Vagina (tissue), 2 donors: Measurements from ENCODE around the gene OR2AT4. TPM values are rescaled to one million over a fixed set of nuclear protein-coding genes. Genes with fewer than 3 reads are reported as not detected.
"Not testable (repeated sequence)": the region's sequence is repeated elsewhere in the genome, so short reads cannot be mapped to it uniquely, and the experiment has no call there.

Experiments used
- DNase-seq, 2 donors: peaks; one replicate each; pipeline ENCODE4 v3.0.0-alpha.2; 2017; ENCODE audit errors: extremely low spot score in 2 of 2
- H3K27ac ChIP-seq: fragments of 200-600 bp; sonication (generic); one replicate; pipeline ENCODE4 v1.5.1; 2019
- H3K27me3 ChIP-seq: fragments of 200-600 bp; sonication (generic); one replicate; pipeline ENCODE4 v1.5.1; 2019
- H3K36me3 ChIP-seq, 2 donors: fragments of 200-600 bp; sonication (generic); one replicate each; pipeline ENCODE4 v1.5.1; 2017 to 2019
- H3K4me1 ChIP-seq: fragments of 200-600 bp; sonication (generic); one replicate; pipeline ENCODE4 v1.5.1; 2019
- H3K4me3 ChIP-seq, 2 donors: fragments of 200-600 bp; sonication (generic); 1 replicate in 1 of 2; 2 replicates in 1 of 2; pipeline ENCODE4 v1.5.1; 2016 to 2019
- H3K9me3 ChIP-seq: fragments of 200-600 bp; sonication (generic); one replicate; pipeline ENCODE4 v1.5.1; 2019
- POLR2A ChIP-seq, 2 donors: fragments of 450-650 bp; IDR thresholded peaks; one replicate each; pipeline ENCODE4 v1.6.1; 2017; ENCODE audit warnings: antibody characterized with exemption in 2 of 2, mild to moderate bottlenecking in 2 of 2, moderate library complexity in 2 of 2
- POLR2AphosphoS5 ChIP-seq, 2 donors: sonication (generic); formaldehyde crosslinking; IDR thresholded peaks; one replicate each; pipeline ENCODE4 v1.9.0; 2017; ENCODE audit warnings: antibody characterized with exemption in 2 of 2, mild to moderate bottlenecking in 2 of 2, low read depth in 1 of 2; ENCODE audit not compliant: insufficient read depth in 1 of 2
- intact Hi-C: fragments of 100-400 bp; cut with DNase I; formaldehyde crosslinking; loops from one replicate; pipeline ENCODE4 v1.15.1; 2023
- total RNA-seq: library from RNA; depleted of rRNA; stranded (reverse); fragments of >200 nt; gene quantifications from one replicate; pipeline ENCODE4 v1.2.3, GENCODE V29; 2016
- TF ChIP-seq, protein P1 (sequence below), 3 experiments: fragments of 450-650 bp in 2 of 3; fragments of 200-600 bp in 1 of 3; sonication (generic) in 1 of 3; IDR thresholded peaks; one replicate each; pipeline ENCODE4 v1.5.1; 2017 to 2019; ENCODE audit warnings: antibody characterized with exemption in 3 of 3, mild to moderate bottlenecking in 2 of 3, moderate library complexity in 2 of 3

The OR2AT4 gene
- total RNA-seq, 1 donor from 2014 or later = not detected

DNA sequence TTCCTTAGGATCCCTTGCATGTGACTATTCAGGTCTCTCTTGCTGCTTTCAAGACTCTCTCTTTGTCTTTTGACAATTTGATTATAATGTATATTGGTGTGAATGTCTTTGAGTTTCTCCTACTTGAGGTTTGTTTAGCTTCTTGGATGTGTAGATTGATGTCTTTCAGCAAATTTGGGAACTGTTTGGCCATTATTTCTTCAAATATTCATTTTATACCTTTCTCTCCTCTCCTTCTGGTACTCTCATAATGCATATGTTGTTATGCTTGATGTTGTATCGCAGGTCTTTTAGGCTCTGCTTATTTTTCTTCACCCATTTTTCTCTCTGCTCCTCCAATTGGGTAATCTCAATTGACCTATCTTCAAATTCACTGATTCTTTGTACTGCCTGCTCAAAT is 44.2 kb downstream of the OR2AT4 start:
- DNase-seq = no peak
- Histone ChIP-seq H3K36me3 (no peaks in the 10 kb centered on the region), H3K27ac (no peak overlapping the region), H3K27me3 (no peaks in the 10 kb centered on the region), H3K4me1 (no peaks in the 10 kb centered on the region), H3K9me3 (no peaks in the 10 kb centered on the region), H3K4me3 (no peak overlapping the region)
- TF ChIP-seq POLR2AphosphoS5 (IDR thresholded peaks at IDR 0.05; ENCODE audit: insufficient read depth in 1 of 2, low read depth in 1 of 2) = no peak
- TF ChIP-seq, protein P1, sequence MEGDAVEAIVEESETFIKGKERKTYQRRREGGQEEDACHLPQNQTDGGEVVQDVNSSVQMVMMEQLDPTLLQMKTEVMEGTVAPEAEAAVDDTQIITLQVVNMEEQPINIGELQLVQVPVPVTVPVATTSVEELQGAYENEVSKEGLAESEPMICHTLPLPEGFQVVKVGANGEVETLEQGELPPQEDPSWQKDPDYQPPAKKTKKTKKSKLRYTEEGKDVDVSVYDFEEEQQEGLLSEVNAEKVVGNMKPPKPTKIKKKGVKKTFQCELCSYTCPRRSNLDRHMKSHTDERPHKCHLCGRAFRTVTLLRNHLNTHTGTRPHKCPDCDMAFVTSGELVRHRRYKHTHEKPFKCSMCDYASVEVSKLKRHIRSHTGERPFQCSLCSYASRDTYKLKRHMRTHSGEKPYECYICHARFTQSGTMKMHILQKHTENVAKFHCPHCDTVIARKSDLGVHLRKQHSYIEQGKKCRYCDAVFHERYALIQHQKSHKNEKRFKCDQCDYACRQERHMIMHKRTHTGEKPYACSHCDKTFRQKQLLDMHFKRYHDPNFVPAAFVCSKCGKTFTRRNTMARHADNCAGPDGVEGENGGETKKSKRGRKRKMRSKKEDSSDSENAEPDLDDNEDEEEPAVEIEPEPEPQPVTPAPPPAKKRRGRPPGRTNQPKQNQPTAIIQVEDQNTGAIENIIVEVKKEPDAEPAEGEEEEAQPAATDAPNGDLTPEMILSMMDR (IDR thresholded peaks at IDR 0.05) = no peak
- no peak for TF ChIP-seq POLR2A (IDR thresholded peaks at IDR 0.05)
- intact Hi-C loops = no loop called here

DNA sequence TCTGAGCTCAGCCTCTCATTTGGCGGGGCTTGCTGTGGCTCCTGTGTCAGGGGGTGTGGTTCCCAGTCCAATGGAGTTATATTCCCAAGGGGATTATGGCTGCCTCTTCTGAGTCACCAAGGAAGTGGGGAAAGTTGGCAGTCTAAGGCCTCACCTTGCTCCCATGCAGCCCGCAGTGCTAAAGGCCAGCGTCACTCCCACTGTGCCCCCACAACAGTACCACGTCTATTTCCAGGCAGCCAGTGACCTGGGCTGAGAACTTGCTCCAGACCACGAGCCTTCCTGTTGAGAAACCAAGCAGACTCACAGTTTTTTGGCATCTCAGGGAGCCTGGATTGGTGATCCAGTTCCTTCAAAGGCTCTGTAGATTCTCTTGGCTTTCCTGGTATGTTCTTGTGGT is 45.6 kb downstream of the OR2AT4 start:
- no peak overlapping the region for H3K4me3 ChIP-seq
- H3K9me3 ChIP-seq = no peaks in the 10 kb centered on the region
- intact Hi-C loops = no loop called here
- no peaks in the 10 kb centered on the region for H3K4me1 ChIP-seq
- H3K27ac ChIP-seq = no peak overlapping the region
- no peaks in the 10 kb centered on the region for H3K27me3 ChIP-seq
- TF ChIP-seq POLR2A (IDR thresholded peaks at IDR 0.05) (no peak), POLR2AphosphoS5 (IDR thresholded peaks at IDR 0.05; ENCODE audit: insufficient read depth in 1 of 2, low read depth in 1 of 2) (no peak)
- TF ChIP-seq, protein P1 (IDR thresholded peaks at IDR 0.05) = no peak
- H3K36me3 ChIP-seq = no peaks in the 10 kb centered on the region
- no peak for DNase-seq

DNA sequence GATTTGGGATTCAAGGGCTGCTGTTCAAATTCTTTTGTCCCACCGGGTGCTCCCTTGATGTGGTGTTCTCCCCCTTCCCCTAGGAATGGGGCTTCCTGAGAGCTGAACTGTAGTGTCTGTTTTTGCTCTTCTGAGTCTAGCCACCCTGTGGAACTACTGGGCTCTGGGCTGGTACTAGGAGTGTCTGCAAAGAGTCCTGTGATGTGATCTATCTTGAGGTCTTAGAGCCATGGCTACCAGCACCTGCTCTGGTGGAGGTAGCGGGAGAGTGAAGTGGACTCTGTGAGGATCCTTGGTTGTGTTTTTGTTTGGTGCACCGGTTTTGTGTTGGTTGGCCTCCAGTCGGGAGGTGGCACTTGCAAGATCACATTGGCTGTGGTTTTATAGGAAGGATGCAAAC is 46.2 kb downstream of the OR2AT4 start:
- Histone ChIP-seq H3K27ac (no peak overlapping the region), H3K36me3 (no peaks in the 10 kb centered on the region), H3K9me3 (no peaks in the 10 kb centered on the region), H3K27me3 (no peaks in the 10 kb centered on the region), H3K4me3 (no peak overlapping the region), H3K4me1 (no peaks in the 10 kb centered on the region)
- intact Hi-C loops = no loop called here
- no peak for TF ChIP-seq POLR2AphosphoS5 (IDR thresholded peaks at IDR 0.05; ENCODE audit: insufficient read depth in 1 of 2, low read depth in 1 of 2)
- TF ChIP-seq POLR2A (IDR thresholded peaks at IDR 0.05) = no peak
- TF ChIP-seq, protein P1 (IDR thresholded peaks at IDR 0.05) = no peak
- no peak for DNase-seq

DNA sequence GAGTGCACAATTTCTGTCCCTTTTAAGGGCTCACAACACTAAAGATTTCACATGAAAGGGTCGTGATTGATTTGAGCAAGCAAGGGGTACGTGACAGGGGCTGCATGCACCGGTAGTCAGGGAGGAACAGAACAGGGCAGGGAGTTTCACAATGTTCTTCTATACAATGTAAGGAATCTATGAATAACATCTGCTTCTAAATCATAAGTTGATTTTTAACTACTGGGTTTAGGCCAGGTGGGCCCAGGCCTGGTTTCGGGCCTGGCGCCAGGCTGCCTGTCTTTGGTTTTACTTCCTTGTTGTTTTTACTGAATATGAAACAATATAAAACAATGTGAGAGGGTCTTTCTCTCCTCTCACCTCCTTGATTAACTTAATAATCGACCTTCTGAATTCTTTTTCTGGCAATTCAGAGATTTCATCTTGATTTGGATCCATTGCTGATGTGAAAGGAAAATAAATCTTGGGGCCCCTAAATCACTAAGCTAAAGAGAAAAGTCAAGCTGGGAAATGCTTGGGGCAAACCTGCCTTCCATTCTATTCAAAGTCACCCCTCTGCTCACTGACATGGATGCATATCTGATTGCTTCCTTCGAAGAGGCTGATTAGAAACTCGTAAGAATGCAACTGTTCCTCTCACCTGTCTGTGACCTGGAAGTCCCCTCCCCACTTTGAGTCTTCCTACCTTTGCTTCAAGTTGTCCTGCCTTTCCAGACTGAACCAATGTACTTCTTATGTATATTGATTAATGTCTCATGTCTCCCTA is 47.0 kb downstream of the OR2AT4 start:
- H3K4me3 ChIP-seq, H3K4me1 ChIP-seq, H3K27ac ChIP-seq, H3K36me3 ChIP-seq, DNase-seq, H3K9me3 ChIP-seq, H3K27me3 ChIP-seq, intact Hi-C loops: not testable (repeated sequence)

DNA sequence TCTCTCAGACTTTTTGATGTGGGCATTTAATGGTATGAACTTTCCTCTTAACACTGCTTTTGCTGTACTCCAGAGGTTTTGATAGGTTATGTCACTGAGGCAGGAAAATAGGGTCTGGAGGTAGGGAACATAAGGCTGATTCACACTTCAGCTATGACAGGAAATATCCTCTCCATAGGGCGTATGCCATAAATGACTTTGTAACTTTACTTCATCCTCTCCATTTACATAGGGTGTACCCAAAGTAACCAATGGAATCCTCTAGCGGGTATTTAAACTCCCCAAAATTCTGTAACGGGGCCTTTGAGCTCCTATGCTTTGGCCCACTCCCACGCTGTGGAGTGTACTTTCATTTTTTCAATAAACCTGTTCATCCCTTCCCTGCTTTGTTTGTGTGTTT is 49.5 kb downstream of the OR2AT4 start:
- intact Hi-C loops = no loop called here
- H3K4me3 ChIP-seq = no peak overlapping the region

DNA sequence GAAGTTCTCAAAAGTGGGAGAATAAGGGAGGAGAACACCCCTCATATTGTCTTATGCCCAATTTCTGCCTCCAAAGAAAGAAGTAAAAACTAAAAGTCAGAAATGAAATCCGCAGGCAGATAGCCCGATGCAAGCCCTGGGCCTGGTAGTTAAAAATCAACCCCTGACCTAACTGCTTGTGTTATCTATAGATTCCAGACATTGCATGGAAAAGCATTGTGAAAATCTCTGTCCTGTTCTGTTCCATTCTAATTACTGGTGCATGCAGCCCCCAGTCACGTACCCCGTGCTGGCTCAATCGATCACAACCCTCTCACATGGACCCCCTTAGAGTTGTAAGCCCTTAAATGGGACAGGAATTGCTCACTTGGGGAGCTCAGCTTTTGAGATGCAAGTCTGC is 50.0 kb downstream of the OR2AT4 start:
- H3K27ac ChIP-seq, H3K27me3 ChIP-seq, H3K4me1 ChIP-seq, H3K36me3 ChIP-seq, DNase-seq, H3K4me3 ChIP-seq, intact Hi-C loops, H3K9me3 ChIP-seq: not testable (repeated sequence)

More for the DNA sequence above, 49.5 kb downstream of the OR2AT4 start:
- TF ChIP-seq, protein P1 (IDR thresholded peaks at IDR 0.05) = no peak
- H3K9me3 ChIP-seq = no peaks in the 10 kb centered on the region
- no peak overlapping the region for H3K27ac ChIP-seq
- no peaks in the 10 kb centered on the region for H3K27me3 ChIP-seq
- H3K4me1 ChIP-seq = no peaks in the 10 kb centered on the region
- no peak for DNase-seq
- no peaks in the 10 kb centered on the region for H3K36me3 ChIP-seq

DNA sequence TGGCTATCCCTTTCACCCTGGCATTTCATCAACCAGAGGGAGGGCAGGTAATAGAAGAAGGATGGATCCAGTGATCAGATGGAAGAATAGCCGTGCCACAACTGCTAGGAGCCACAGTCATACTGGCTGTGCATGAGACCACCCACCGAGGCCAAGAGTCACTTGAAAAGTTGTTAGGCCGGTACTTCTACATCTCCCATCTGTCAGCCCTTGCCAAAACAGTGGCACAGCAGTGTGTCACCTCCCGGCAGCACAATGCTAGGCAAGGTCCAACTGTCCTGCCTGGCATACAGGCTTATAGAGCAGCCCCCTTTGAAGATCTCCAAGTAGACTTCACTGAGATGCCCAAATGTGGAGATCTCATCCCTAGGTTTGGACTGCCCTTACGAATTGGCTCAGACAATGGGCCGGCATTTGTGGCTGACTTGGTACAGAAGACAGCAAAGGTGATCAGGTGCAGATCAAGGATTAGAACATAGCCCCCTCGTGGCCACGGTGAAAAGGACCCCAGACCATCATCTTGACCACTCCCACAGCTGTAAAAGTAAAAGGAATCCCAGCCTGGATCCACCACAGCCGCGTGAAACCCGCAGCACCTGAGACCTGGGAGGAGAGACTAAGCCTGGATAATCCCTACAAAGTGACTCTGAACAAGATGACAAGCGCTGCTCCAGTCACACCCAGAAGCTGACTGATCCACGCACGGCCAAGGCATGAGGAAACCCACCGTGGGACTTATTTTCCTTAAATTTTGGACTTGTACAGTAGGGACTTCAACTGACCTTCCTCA is 52.1 kb downstream of the OR2AT4 start:
- H3K4me1 ChIP-seq, H3K27ac ChIP-seq, H3K4me3 ChIP-seq, H3K36me3 ChIP-seq, H3K9me3 ChIP-seq, intact Hi-C loops, DNase-seq, H3K27me3 ChIP-seq: not testable (repeated sequence)

DNA sequence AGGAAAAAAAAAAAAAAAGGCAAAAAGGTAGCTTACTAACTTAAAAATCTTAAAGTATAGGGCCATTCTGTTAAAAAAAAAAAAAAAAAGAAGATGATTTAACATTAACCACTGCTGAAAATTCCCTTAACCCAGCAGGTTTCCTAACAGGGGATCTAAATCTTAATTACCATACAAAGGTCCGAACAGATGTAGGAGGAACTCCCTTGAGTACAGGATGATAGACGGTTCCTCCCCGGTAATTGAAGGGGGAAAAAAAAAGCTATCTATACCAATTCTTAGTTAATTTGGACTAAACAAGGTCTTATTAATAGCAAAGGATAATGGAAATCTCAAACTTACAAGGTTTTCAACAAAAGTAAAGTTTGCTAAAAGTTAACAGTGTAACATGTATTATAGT is 54.9 kb downstream of the OR2AT4 start:
- H3K36me3 ChIP-seq, H3K9me3 ChIP-seq, DNase-seq, intact Hi-C loops, H3K27me3 ChIP-seq, H3K4me3 ChIP-seq, H3K4me1 ChIP-seq, H3K27ac ChIP-seq: not testable (repeated sequence)
